C4-2B (cell line): Measurements from ENCODE around the gene PISD.

ENCODE experiments used
- ZFX ChIP-seq: fragments of 450-650 bp; IDR thresholded peaks from 2 replicates; pipeline ENCODE4 v1.6.1; 2017
- TF ChIP-seq, protein P1 (sequence below): fragments of 450-650 bp; conservative IDR thresholded peaks from 2 replicates; pipeline ENCODE4 v1.5.1; 2017; ENCODE audit warnings: mild to moderate bottlenecking

DNA sequence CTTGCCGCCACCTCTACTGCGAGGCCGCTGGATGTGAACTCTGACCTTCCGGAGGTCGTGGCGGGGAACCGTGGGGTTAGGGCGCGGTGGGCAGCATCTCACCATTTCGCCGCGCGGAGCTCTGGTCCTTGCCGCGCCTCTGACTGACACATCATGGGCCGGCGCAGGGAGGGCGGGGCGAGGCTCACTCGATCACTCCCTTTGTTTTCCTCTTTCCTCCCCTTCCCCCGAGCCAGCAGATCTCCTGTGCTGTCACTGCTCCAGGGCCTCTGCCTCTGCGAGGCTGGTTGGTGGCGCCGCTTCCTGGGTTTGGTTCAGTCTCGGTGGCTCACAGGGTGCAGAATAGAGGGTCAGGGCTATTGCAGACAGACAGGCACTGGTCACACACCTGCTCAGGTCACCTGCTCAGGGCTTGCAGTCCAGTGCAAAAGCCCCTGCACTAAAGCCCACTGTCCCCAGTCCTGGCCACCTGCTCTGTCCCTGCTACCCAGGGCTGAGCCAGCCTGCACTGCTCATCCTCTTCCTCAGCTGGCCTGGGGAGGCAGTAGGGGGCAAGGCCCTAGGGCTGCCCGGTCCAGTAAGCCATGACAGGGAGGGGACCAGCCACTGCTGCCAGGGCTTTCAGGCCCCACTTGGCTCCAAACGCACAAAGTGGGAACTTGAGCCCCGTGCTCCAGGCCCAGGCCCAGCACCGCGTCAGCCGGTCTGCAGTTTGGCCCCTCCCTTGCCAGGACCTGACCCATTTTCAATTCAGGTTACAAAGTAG, 36.2 kb downstream of the PISD start:
- TF ChIP-seq, protein P1, sequence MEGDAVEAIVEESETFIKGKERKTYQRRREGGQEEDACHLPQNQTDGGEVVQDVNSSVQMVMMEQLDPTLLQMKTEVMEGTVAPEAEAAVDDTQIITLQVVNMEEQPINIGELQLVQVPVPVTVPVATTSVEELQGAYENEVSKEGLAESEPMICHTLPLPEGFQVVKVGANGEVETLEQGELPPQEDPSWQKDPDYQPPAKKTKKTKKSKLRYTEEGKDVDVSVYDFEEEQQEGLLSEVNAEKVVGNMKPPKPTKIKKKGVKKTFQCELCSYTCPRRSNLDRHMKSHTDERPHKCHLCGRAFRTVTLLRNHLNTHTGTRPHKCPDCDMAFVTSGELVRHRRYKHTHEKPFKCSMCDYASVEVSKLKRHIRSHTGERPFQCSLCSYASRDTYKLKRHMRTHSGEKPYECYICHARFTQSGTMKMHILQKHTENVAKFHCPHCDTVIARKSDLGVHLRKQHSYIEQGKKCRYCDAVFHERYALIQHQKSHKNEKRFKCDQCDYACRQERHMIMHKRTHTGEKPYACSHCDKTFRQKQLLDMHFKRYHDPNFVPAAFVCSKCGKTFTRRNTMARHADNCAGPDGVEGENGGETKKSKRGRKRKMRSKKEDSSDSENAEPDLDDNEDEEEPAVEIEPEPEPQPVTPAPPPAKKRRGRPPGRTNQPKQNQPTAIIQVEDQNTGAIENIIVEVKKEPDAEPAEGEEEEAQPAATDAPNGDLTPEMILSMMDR: no peak
- TF ChIP-seq ZFX: no peak
